HuH-7.5 (cell line): ENCODE results near the gene ETV4.
"Not testable (repeated sequence)": the region's sequence is repeated elsewhere in the genome, so short reads cannot be mapped to it uniquely, and the experiment has no call there.

Source experiments
- DNase-seq: peaks from one replicate; pipeline ENCODE4 v3.0.0; 2011; ENCODE audit warnings: low spot score

Gene ETV4

DNA sequence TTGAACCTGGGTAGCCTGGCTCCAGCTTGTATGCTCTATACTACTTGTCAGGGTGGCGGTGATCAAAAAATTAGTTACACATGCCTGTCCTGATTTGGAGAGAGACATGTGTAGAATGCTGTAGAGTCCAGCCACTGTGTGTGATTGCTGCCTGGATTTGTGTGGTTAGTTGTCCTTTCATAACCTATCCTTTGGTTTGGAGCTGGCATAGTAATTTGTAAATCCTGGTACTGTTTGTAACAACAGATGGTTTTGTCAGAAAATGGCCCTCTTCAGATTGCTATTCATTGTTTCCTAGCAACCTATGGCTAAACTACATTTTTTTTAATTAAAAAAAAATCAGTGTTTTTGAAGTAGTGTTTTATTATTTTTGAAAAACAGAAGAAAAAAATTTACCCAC lies 30.5 kb downstream of the ETV4 start:
- DNase-seq: no peak

DNA sequence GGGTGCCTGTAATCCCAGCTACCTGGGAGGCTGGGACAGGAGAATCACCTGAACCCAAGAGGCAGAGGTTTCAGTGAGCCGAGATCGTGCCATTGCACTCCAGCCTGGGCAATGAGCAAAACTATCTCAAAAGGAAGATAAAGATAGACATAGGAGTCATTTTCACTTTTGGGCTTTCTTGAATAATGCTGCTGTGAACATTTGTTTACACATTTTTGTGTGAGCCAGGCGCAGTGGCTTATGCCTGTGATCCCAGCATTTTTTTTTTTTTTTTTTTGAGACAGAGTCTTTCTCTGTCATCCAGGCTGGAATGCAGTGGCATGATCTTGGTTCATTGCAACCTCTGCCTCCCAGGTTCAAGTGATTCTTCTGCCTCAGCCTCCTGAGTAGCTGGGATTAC lies 34.9 kb downstream of the ETV4 start:
- not testable (repeated sequence) for DNase-seq

- not testable (repeated sequence) for DNase-seq
These were observed 36.7 kb downstream of the ETV4 start for GRCh38 chr17:43509440-43509839.

DNA sequence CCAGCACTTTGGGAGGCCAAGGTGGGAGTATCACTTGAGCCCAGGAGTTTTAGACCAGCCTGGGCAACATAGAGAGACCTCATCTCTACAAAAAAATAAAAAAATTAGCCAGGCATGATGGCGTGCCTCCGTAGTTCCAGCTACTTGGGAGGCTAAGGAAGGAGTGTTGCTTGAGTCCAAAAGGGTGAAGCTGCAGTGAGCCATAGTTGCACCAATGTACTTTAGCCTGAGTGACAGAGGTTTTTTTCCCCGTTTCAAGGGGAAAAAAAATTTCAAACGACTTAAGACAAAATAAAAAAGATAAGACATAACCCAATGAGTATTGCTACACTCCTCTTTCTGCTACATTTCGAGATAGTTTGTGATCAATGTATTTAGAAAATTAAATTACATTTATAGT lies 55.5 kb downstream of the ETV4 start:
- DNase-seq: no peak

GRCh38 chr17:43483674-43484551 lies 62.2 kb downstream of the ETV4 start, which contains the start of gene DHX8:
DHX8 (plus strand) TSS chr17:43483975; CDS start chr17:43484038, 63 bp downstream.
- peak; percentile 73 for DNase-seq

DNA sequence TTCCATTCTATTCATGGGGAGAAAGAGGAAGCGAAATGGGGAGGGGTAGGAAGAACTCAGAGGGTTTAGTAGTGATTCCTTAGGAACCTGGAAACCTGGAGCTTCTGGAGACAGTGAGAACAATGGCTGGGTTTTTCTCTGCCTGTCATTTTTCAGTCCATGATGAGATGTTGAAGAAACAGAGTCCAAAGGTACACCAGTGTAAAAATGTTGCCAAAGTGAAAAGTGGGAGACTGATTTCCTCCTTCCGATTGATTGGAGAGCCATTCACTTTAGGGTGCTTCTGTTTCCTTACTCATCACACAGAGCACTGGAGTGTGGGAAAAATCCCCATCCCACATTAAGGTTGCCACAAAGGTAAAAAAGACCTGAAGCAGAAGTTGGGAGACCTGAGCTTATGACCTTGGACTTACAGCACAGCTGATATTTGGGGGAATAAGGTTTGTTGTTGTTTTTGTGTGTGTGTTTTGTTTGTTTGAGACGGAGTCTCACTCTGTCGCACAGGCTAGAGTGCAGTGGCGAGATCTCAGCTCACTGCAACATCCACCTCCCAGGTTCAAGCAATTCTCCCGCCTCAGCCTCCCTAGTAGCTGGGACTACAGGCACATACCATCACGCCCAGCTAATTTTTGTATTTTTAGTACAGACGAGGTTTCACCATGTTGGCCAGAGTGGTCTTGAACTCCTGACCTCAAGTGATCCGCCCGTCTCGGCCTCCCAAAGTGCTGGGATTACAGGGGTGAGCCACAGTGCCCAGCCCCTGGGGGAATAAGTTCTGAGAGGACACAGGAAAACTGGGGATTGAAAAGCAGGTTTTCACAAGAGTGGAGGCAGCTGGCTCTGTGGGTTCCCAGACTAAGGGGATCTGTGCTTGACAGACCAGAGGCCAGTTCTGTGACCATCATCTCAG lies 63.8 kb downstream of the ETV4 start:
- no peak for DNase-seq

GRCh38 chr17:43479948-43480347 lies 66.2 kb downstream of the ETV4 start:
- no peak for DNase-seq
